NCI-H774 (cell line): ENCODE measurements around the gene BRSK2.

Experiments
- DNase-seq: peaks from one replicate; lab custom pipeline; 2025; lab: John Stamatoyannopoulos, UW

BRSK2 gene

GRCh38 chr11:1397146-1397861, 7.6 kb downstream of the BRSK2 start:
- no peak for DNase-seq

- DNase-seq, result no peak
Measured at GRCh38 chr11:1397862-1398527, 8.3 kb downstream of the BRSK2 start.

GRCh38 chr11:1398528-1399235, 8.9 kb downstream of the BRSK2 start:
- no peak for DNase-seq

- no peak for DNase-seq
Measured at GRCh38 chr11:1399386-1400316, 9.9 kb downstream of the BRSK2 start.

- no peak for DNase-seq
Measured at GRCh38 chr11:1400317-1401170, 10.8 kb downstream of the BRSK2 start.

GRCh38 chr11:1401171-1401445, 11.4 kb downstream of the BRSK2 start:
- DNase-seq, result no peak

GRCh38 chr11:1401656-1402221, 12.0 kb downstream of the BRSK2 start:
- DNase-seq, result no peak

- DNase-seq, result no peak
Measured at GRCh38 chr11:1402355-1403077, 12.8 kb downstream of the BRSK2 start.

GRCh38 chr11:1403078-1403620, 13.4 kb downstream of the BRSK2 start:
- no peak for DNase-seq

GRCh38 chr11:1403721-1404460, 14.2 kb downstream of the BRSK2 start:
- no peak for DNase-seq

- DNase-seq, result no peak
Measured at GRCh38 chr11:1404461-1405185, 14.9 kb downstream of the BRSK2 start.

GRCh38 chr11:1405186-1406020, 15.7 kb downstream of the BRSK2 start:
- no peak for DNase-seq

GRCh38 chr11:1406571-1407485, 17.1 kb downstream of the BRSK2 start:
- DNase-seq, result no peak

GRCh38 chr11:1407668-1408067, 17.9 kb downstream of the BRSK2 start:
- no peak for DNase-seq

GRCh38 chr11:1408346-1408745, 18.6 kb downstream of the BRSK2 start:
- no peak for DNase-seq

- no peak for DNase-seq
Measured at GRCh38 chr11:1409108-1409851, 19.5 kb downstream of the BRSK2 start.
